H1 (cell line): Measurements from ENCODE around the gene ARMC3. TPM values are rescaled to one million over a fixed set of nuclear protein-coding genes. Genes with fewer than 3 reads are reported as not detected.
A peak's percentile ranks its signal among the peaks of the same experiment; 100 is the strongest.

Experiments used
- polyA plus RNA-seq, 7 experiments: library from polyadenylated mRNA; depleted of rRNA in 3 of 7; stranded (reverse) in 5 of 7; unstranded in 2 of 7; fragments of >200 nt in 5 of 7; fragments of 200-250 nt in 2 of 7; gene quantifications; 1 replicate in 5 of 7; 2 replicates in 1 of 7; 4 replicates in 1 of 7; pipeline versions ENCODE4 v1.2.1 to v1.2.3, GENCODE V29; 2011 to 2013; ENCODE audit warnings: missing spikeins in 2 of 7, mixed read lengths in 2 of 7
- small RNA-seq: library from polyadenylated mRNA; stranded (forward); fragments of <200 nt; extraction: miRNeasy Mini kit (QIAGEN cat#:217004); gene quantifications from one replicate; pipeline ENCODE3, GENCODE V24; 2013; ENCODE audit not compliant: insufficient read depth
- total RNA-seq: library from RNA; stranded (reverse); fragmentation: NEBNext Ultra II Directional; extraction: Animal tissue kit (Norgen Biotek cat#: 25700); gene quantifications from 2 replicates; pipeline ENCODE4 v1.2.1, GENCODE V29; 2021

Gene ARMC3
- total and polyA plus RNA-seq, 2 of the 8 experiments (the other 6 are each of a cell fraction or from before 2014, with no cell fraction given), result 0.15 TPM

Small RNA genes lying within 50 kb of the gene (small RNA-seq; reads per million reads assigned to genes)
- 57.1 reads per million, percentile 96 among the genes with 10 or more reads in this experiment for gene RNA5SP304

Other genes with a start within 250 kb of the ARMC3 start
- 57.1 and 60.9 TPM in 2 replicates for gene PIP4K2A, start 213.5 kb upstream of the ARMC3 start, total RNA-seq
- gene PIP4K2A, start 213.5 kb upstream of the ARMC3 start, polyA plus RNA-seq (2011; rRNA removed), result 11.3 and 19.0 TPM in 2 replicates
- 9.6 and 11.0 TPM in 2 replicates for gene MSRB2, start 167.5 kb downstream of the ARMC3 start, total RNA-seq
- gene MSRB2, start 167.5 kb downstream of the ARMC3 start, polyA plus RNA-seq (2011; rRNA removed), result 11.6 and 13.9 TPM in 2 replicates